ENCODE measurements around the gene CHD9NB.

CHD9NB gene

GRCh38 chr16:53052519-53053501 is at the start of gene CHD9NB:
Gene CHD9NB, minus strand, starts transcription at chr16:53052897. Its CDS starts 8,739 bp downstream, at chr16:53044158.
- H3K4me3 ChIP-seq (ENCODE audit: low read depth in 1 of 2, low read length in 2 of 2), result peak within 1 kb of the TSS; percentile 23 to 48
- H3K9me3 ChIP-seq (ENCODE audit: control insufficient read depth in 1 of 2, low read length in 2 of 2), result no peaks in the 10 kb centered on the region
- no peaks in the 10 kb centered on the region for H3K36me3 ChIP-seq (ENCODE audit: control insufficient read depth in 1 of 2, insufficient read depth in 2 of 2, low read length in 2 of 2)
- H3K27me3 ChIP-seq (ENCODE audit: control insufficient read depth in 1 of 2, insufficient read depth in 2 of 2, low read length in 2 of 2), result no peaks in the 10 kb centered on the region
- H3K9ac ChIP-seq (ENCODE audit: low read depth in 1 of 2, low read length in 2 of 2), result peak within 1 kb of the TSS in 1 of 2 donors; percentile 10
- no peak within 1 kb of the TSS for H3K27ac ChIP-seq (ENCODE audit: low read depth, low read length)
- peaks cover 29 to 44% of the 10 kb centered on the region in 2 donors for H3K4me1 ChIP-seq (ENCODE audit: control insufficient read depth in 1 of 2, insufficient read depth in 2 of 2, low read length in 2 of 2)

GRCh38 chr16:53100889-53101288 is 48.2 kb upstream of the CHD9NB start:
- Histone ChIP-seq H3K27ac (ENCODE audit: low read depth, low read length) (no peak overlapping the region), H3K36me3 (ENCODE audit: control insufficient read depth in 1 of 2, insufficient read depth in 2 of 2, low read length in 2 of 2) (no peaks in the 10 kb centered on the region), H3K4me1 (ENCODE audit: control insufficient read depth in 1 of 2, insufficient read depth in 2 of 2, low read length in 2 of 2) (peaks cover 24% of the 10 kb centered on the region in 2 donors), H3K4me3 (ENCODE audit: low read depth in 1 of 2, low read length in 2 of 2) (no peak overlapping the region), H3K27me3 (ENCODE audit: control insufficient read depth in 1 of 2, insufficient read depth in 2 of 2, low read length in 2 of 2) (no peaks in the 10 kb centered on the region), H3K9ac (ENCODE audit: low read depth in 1 of 2, low read length in 2 of 2) (no peak overlapping the region), H3K9me3 (ENCODE audit: control insufficient read depth in 1 of 2, low read length in 2 of 2) (no peaks in the 10 kb centered on the region)

- Histone ChIP-seq H3K27ac (ENCODE audit: low read depth, low read length) (peak overlapping the region; percentile 91), H3K9ac (ENCODE audit: low read depth in 1 of 2, low read length in 2 of 2) (peak overlapping the region; percentile 60 to 64), H3K27me3 (ENCODE audit: control insufficient read depth in 1 of 2, insufficient read depth in 2 of 2, low read length in 2 of 2) (no peaks in the 10 kb centered on the region), H3K36me3 (ENCODE audit: control insufficient read depth in 1 of 2, insufficient read depth in 2 of 2, low read length in 2 of 2) (no peaks in the 10 kb centered on the region), H3K9me3 (ENCODE audit: control insufficient read depth in 1 of 2, low read length in 2 of 2) (no peaks in the 10 kb centered on the region), H3K4me1 (ENCODE audit: control insufficient read depth in 1 of 2, insufficient read depth in 2 of 2, low read length in 2 of 2) (peaks cover 24% of the 10 kb centered on the region in 2 donors), H3K4me3 (ENCODE audit: low read depth in 1 of 2, low read length in 2 of 2) (peak overlapping the region; percentile 68 to 77)
These were observed 47.5 kb upstream of the CHD9NB start for GRCh38 chr16:53100131-53100748.

GRCh38 chr16:53099318-53100130 is 46.8 kb upstream of the CHD9NB start:
- peaks cover 24 to 27% of the 10 kb centered on the region in 2 donors for H3K4me1 ChIP-seq (ENCODE audit: control insufficient read depth in 1 of 2, insufficient read depth in 2 of 2, low read length in 2 of 2)
- peak overlapping the region; percentile 91 for H3K27ac ChIP-seq (ENCODE audit: low read depth, low read length)
- H3K36me3 ChIP-seq (ENCODE audit: control insufficient read depth in 1 of 2, insufficient read depth in 2 of 2, low read length in 2 of 2), result no peaks in the 10 kb centered on the region
- no peaks in the 10 kb centered on the region for H3K9me3 ChIP-seq (ENCODE audit: control insufficient read depth in 1 of 2, low read length in 2 of 2)
- H3K27me3 ChIP-seq (ENCODE audit: control insufficient read depth in 1 of 2, insufficient read depth in 2 of 2, low read length in 2 of 2), result no peaks in the 10 kb centered on the region
- H3K9ac ChIP-seq (ENCODE audit: low read depth in 1 of 2, low read length in 2 of 2), result peak overlapping the region; percentile 60 to 64
- H3K4me3 ChIP-seq (ENCODE audit: low read depth in 1 of 2, low read length in 2 of 2), result peak overlapping the region; percentile 68 to 77

GRCh38 chr16:53098526-53099317 is 46.0 kb upstream of the CHD9NB start:
- H3K36me3 ChIP-seq (ENCODE audit: control insufficient read depth in 1 of 2, insufficient read depth in 2 of 2, low read length in 2 of 2), result no peaks in the 10 kb centered on the region
- H3K27me3 ChIP-seq (ENCODE audit: control insufficient read depth in 1 of 2, insufficient read depth in 2 of 2, low read length in 2 of 2), result no peaks in the 10 kb centered on the region
- no peaks in the 10 kb centered on the region for H3K9me3 ChIP-seq (ENCODE audit: control insufficient read depth in 1 of 2, low read length in 2 of 2)
- peak overlapping the region; percentile 68 to 77 for H3K4me3 ChIP-seq (ENCODE audit: low read depth in 1 of 2, low read length in 2 of 2)
- peak overlapping the region; percentile 91 for H3K27ac ChIP-seq (ENCODE audit: low read depth, low read length)
- H3K4me1 ChIP-seq (ENCODE audit: control insufficient read depth in 1 of 2, insufficient read depth in 2 of 2, low read length in 2 of 2), result peaks cover 31 to 35% of the 10 kb centered on the region in 2 donors
- H3K9ac ChIP-seq (ENCODE audit: low read depth in 1 of 2, low read length in 2 of 2), result peak overlapping the region; percentile 60 to 64

GRCh38 chr16:53097190-53097589 is 44.5 kb upstream of the CHD9NB start:
- H3K9ac ChIP-seq (ENCODE audit: low read depth in 1 of 2, low read length in 2 of 2), result no peak overlapping the region
- H3K9me3 ChIP-seq (ENCODE audit: control insufficient read depth in 1 of 2, low read length in 2 of 2), result no peaks in the 10 kb centered on the region
- H3K4me3 ChIP-seq (ENCODE audit: low read depth in 1 of 2, low read length in 2 of 2), result no peak overlapping the region
- peaks cover 40 to 44% of the 10 kb centered on the region in 2 donors for H3K4me1 ChIP-seq (ENCODE audit: control insufficient read depth in 1 of 2, insufficient read depth in 2 of 2, low read length in 2 of 2)
- no peak overlapping the region for H3K27ac ChIP-seq (ENCODE audit: low read depth, low read length)
- no peaks in the 10 kb centered on the region for H3K27me3 ChIP-seq (ENCODE audit: control insufficient read depth in 1 of 2, insufficient read depth in 2 of 2, low read length in 2 of 2)
- H3K36me3 ChIP-seq (ENCODE audit: control insufficient read depth in 1 of 2, insufficient read depth in 2 of 2, low read length in 2 of 2), result no peaks in the 10 kb centered on the region

- peak overlapping the region; percentile 15 to 38 for H3K4me3 ChIP-seq (ENCODE audit: low read depth in 1 of 2, low read length in 2 of 2)
- peaks cover 55 to 64% of the 10 kb centered on the region in 2 donors for H3K4me1 ChIP-seq (ENCODE audit: control insufficient read depth in 1 of 2, insufficient read depth in 2 of 2, low read length in 2 of 2)
- peak overlapping the region; percentile 13 to 27 for H3K9ac ChIP-seq (ENCODE audit: low read depth in 1 of 2, low read length in 2 of 2)
- H3K9me3 ChIP-seq (ENCODE audit: control insufficient read depth in 1 of 2, low read length in 2 of 2), result no peaks in the 10 kb centered on the region
- H3K36me3 ChIP-seq (ENCODE audit: control insufficient read depth in 1 of 2, insufficient read depth in 2 of 2, low read length in 2 of 2), result no peaks in the 10 kb centered on the region
- H3K27me3 ChIP-seq (ENCODE audit: control insufficient read depth in 1 of 2, insufficient read depth in 2 of 2, low read length in 2 of 2), result no peaks in the 10 kb centered on the region
- peak overlapping the region; percentile 46 for H3K27ac ChIP-seq (ENCODE audit: low read depth, low read length)
These were observed 41.4 kb upstream of the CHD9NB start for GRCh38 chr16:53094013-53094630.

- Histone ChIP-seq H3K27ac (ENCODE audit: low read depth, low read length) (peak overlapping the region; percentile 46), H3K4me1 (ENCODE audit: control insufficient read depth in 1 of 2, insufficient read depth in 2 of 2, low read length in 2 of 2) (peaks cover 47 to 56% of the 10 kb centered on the region in 2 donors)
These were observed 40.6 kb upstream of the CHD9NB start for GRCh38 chr16:53093162-53093744.

GRCh38 chr16:53092284-53092683 is 39.6 kb upstream of the CHD9NB start:
- Histone ChIP-seq H3K4me3 (ENCODE audit: low read depth in 1 of 2, low read length in 2 of 2) (no peak overlapping the region), H3K27ac (ENCODE audit: low read depth, low read length) (no peak overlapping the region), H3K9ac (ENCODE audit: low read depth in 1 of 2, low read length in 2 of 2) (no peak overlapping the region), H3K4me1 (ENCODE audit: control insufficient read depth in 1 of 2, insufficient read depth in 2 of 2, low read length in 2 of 2) (peaks cover 47 to 53% of the 10 kb centered on the region in 2 donors), H3K36me3 (ENCODE audit: control insufficient read depth in 1 of 2, insufficient read depth in 2 of 2, low read length in 2 of 2) (no peaks in the 10 kb centered on the region), H3K27me3 (ENCODE audit: control insufficient read depth in 1 of 2, insufficient read depth in 2 of 2, low read length in 2 of 2) (no peaks in the 10 kb centered on the region), H3K9me3 (ENCODE audit: control insufficient read depth in 1 of 2, low read length in 2 of 2) (no peaks in the 10 kb centered on the region)

More at GRCh38 chr16:53093162-53093744, 40.6 kb upstream of the CHD9NB start:
- Histone ChIP-seq H3K9me3 (ENCODE audit: control insufficient read depth in 1 of 2, low read length in 2 of 2) (no peaks in the 10 kb centered on the region), H3K4me3 (ENCODE audit: low read depth in 1 of 2, low read length in 2 of 2) (no peak overlapping the region), H3K27me3 (ENCODE audit: control insufficient read depth in 1 of 2, insufficient read depth in 2 of 2, low read length in 2 of 2) (no peaks in the 10 kb centered on the region), H3K36me3 (ENCODE audit: control insufficient read depth in 1 of 2, insufficient read depth in 2 of 2, low read length in 2 of 2) (no peaks in the 10 kb centered on the region), H3K9ac (ENCODE audit: low read depth in 1 of 2, low read length in 2 of 2) (peak overlapping the region; percentile 6 to 13)
